ENCODE measurements around the gene NUP160. TPM values are rescaled to one million over a fixed set of nuclear protein-coding genes. Genes with fewer than 3 reads are reported as not detected.

The NUP160 gene
- total and polyA plus RNA-seq, 2 of the 8 experiments (the other 6 are each of a cell fraction or from before 2014, with no cell fraction given): 44.6 to 100 TPM

DNA sequence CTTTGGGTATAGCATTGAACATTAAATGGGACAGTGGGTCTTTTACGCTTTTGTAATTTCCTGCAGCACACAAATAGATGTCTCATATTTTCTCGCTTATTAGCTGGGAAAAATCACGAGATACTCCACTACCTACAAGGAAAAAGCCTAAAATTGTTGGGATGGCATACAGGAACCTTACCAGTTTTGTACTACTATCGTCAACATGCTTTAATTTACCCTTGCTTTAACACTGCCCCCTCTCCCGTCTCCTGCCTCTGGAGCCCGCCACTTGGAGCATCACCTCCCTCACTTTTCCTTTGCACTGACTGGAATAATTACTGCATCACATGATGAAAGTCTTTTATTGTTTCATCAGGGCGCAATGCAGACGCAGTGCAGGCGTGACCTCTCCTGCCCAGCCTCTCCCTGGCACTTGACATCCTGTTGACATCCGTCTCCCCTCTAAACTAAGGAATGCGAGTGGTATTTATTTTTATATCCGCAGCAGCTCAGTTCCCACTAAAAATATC lies 80.0 kb downstream of the NUP160 start:
- Histone ChIP-seq H3K23ac (ENCODE audit: insufficient read length) (no peak overlapping the region), H2AK5ac (ENCODE audit: low read depth, low read length) (peak overlapping the region; percentile 32; the same call in 1 of the 2 replicates), H3K27ac (ENCODE audit: low read depth, low read length) (peak overlapping the region; percentile 97), H4K91ac (replicated peaks; ENCODE audit: insufficient read length, low read length) (peak overlapping the region; percentile 2), H3K4me2 (ENCODE audit: insufficient read depth in 1 of 2, low read depth in 2 of 2, low read length in 2 of 2) (peak overlapping the region; percentile 71 to 85), H2BK20ac (ENCODE audit: low read length) (no peak overlapping the region), H3K4me1 (replicated peaks in 1 of 4; ENCODE audit: control insufficient read depth in 3 of 4, insufficient read depth in 4 of 4, low read length in 3 of 4) (0 out of 7 replicates have a peak, but pooled peaks cover 0 to 1% (median 0%) of the 10 kb centered on the region in 4 experiments), H3K36me3 (ENCODE audit: control insufficient read depth in 2 of 4, insufficient read depth in 4 of 4, low read length in 3 of 4) (peaks cover 0 to 20% (median 9%) of the 10 kb centered on the region in 4 experiments; a peak in 6 of 8 replicates), H2AFZ (ENCODE audit: low read length) (no peak overlapping the region), H3K79me1 (ENCODE audit: low read depth, low read length) (no peaks in the 10 kb centered on the region), H3K9me3 (ENCODE audit: insufficient read depth in 2 of 2, low read depth in 1 of 2, low read length in 1 of 2) (no peaks in the 10 kb centered on the region), H4K5ac (ENCODE audit: insufficient read length, low read depth, low read length) (peak overlapping the region; percentile 38), H3K56ac (replicated peaks; ENCODE audit: insufficient read length, low read depth, low read length) (no peak overlapping the region), H2BK120ac (replicated peaks; ENCODE audit: low read depth, low read length) (no peak overlapping the region), H4K20me1 (replicated peaks in 1 of 2; ENCODE audit: control insufficient read depth in 1 of 2, insufficient read depth in 2 of 2, low read length in 2 of 2) (peaks cover 0 to 5% of the 10 kb centered on the region in 2 experiments), H3K23me2 (ENCODE audit: low read depth, low read length) (peaks cover 3% of the 10 kb centered on the region; the same call in 1 of the 2 replicates), H3K9ac (replicated peaks in 1 of 4; ENCODE audit: extremely low read depth in 1 of 4, low read depth in 3 of 4, low read length in 3 of 4) (peak overlapping the region; percentile 88 to 97 (median 92)), H3K4me3 (ENCODE audit: extremely low read depth in 1 of 4, insufficient read depth in 2 of 4, low read depth in 3 of 4, low read length in 4 of 4) (peak overlapping the region; percentile 69 to 98 (median 78)), H2BK5ac (ENCODE audit: low read depth, low read length) (peak overlapping the region; percentile 94), H3K27me3 (replicated peaks in 1 of 4; ENCODE audit: control insufficient read depth in 3 of 4, extremely low read depth in 1 of 4, insufficient read depth in 3 of 4, low read length in 3 of 4) (no peaks in the 10 kb centered on the region), H2BK12ac (ENCODE audit: low read depth, low read length) (peak overlapping the region; percentile 54; the same call in 1 of the 2 replicates), H2BK15ac (ENCODE audit: low read length) (no peak overlapping the region; the same call in 1 of the 2 replicates), H3K18ac (ENCODE audit: extremely low read depth, low read length) (peak overlapping the region; percentile 75), H3K79me2 (ENCODE audit: control insufficient read depth in 1 of 2, insufficient read depth in 2 of 2, low read length in 2 of 2) (peaks cover 13 to 34% of the 10 kb centered on the region in 2 experiments; a peak in 3 of 4 replicates), H3K14ac (ENCODE audit: insufficient read length) (no peak overlapping the region), H3K4ac (replicated peaks; ENCODE audit: insufficient read length, low read depth, low read length) (no peak overlapping the region), H4K8ac (ENCODE audit: extremely low read depth, insufficient read depth, low read length) (peak overlapping the region; percentile 81; the same call in 1 of the 2 replicates)
- ChIA-PET POLR2A (ENCODE audit: partially characterized antibody) (interaction anchor here (0.5 to 4.2 kb wide), 16 partner anchors 8 to 174 kb away, joined by 3 to 28 read pairs (median 4); partner anchors contain the start of genes AGBL2, C1QTNF4 and NUP160), CTCF (ENCODE audit: partially characterized antibody) (interaction anchor here (0.7 kb wide), 1 partner anchor 213 kb away, joined by 5 read pairs; no protein-coding TSS in a partner anchor)
- 46% methylated on average over 12 of the region's 12 CpGs; no CpG with 5 or more reads in 1 of the 2 experiments for WGBS, 2 experiments (ENCODE audit: extremely low coverage in 1 of 2, insufficient coverage in 1 of 2, insufficient read length in 1 of 2, insufficient replicate concordance in 2 of 2, low coverage in 1 of 2, low lambda C conversion rate in 2 of 2, missing lambda C conversion rate in 1 of 2)
- FAIRE-seq: no peak
- TF ChIP-seq POLR2A (IDR thresholded peaks at IDR 0.05; ENCODE audit: control extremely low read depth in 1 of 2, low read depth in 2 of 2, low read length in 2 of 2): peak; percentile 71 to 73
- TF ChIP-seq, protein P1, sequence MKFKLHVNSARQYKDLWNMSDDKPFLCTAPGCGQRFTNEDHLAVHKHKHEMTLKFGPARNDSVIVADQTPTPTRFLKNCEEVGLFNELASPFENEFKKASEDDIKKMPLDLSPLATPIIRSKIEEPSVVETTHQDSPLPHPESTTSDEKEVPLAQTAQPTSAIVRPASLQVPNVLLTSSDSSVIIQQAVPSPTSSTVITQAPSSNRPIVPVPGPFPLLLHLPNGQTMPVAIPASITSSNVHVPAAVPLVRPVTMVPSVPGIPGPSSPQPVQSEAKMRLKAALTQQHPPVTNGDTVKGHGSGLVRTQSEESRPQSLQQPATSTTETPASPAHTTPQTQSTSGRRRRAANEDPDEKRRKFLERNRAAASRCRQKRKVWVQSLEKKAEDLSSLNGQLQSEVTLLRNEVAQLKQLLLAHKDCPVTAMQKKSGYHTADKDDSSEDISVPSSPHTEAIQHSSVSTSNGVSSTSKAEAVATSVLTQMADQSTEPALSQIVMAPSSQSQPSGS (IDR thresholded peaks at IDR 0.05; ENCODE audit: low read length): 0 out of 2 replicates have a peak, but pooled peaks have one; percentile 7
- TF ChIP-seq POLR2AphosphoS5 (IDR thresholded peaks at IDR 0.05; ENCODE audit: low read depth, low read length): peak; percentile 52; the same call in 1 of the 2 replicates
- TF ChIP-seq, protein P2, sequence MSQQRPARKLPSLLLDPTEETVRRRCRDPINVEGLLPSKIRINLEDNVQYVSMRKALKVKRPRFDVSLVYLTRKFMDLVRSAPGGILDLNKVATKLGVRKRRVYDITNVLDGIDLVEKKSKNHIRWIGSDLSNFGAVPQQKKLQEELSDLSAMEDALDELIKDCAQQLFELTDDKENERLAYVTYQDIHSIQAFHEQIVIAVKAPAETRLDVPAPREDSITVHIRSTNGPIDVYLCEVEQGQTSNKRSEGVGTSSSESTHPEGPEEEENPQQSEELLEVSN (IDR thresholded peaks at IDR 0.05): no peak
- DNase-seq (ENCODE audit: low read depth in 1 of 2, low spot score in 2 of 2): no peak
